Calu3 (cell line): ENCODE results near the gene AGK. TPM values are rescaled to one million over a fixed set of nuclear protein-coding genes. Genes with fewer than 3 reads are reported as not detected.

Experiments used
- BruUV-seq: library from RNA; stranded (reverse); fragments of 400-500 nt; replicated peaks from 2 replicates; lab custom pipeline; 2021; lab: Mats Ljungman, UMichigan
- CTCF ChIA-PET: fragments of 300-600 bp; sonication (Branson Sonifier 250); formaldehyde crosslinking; loops from one replicate; lab custom pipeline; 2022; ENCODE audit warnings: antibody characterized with exemption; lab: Charles Lee
- DNase-seq: peaks from one replicate; pipeline ENCODE4 v3.0.0; 2022
- H3K27ac Mint-ChIP-seq: one replicate; pipeline ENCODE4 v1.8.0; 2022; ENCODE audit warnings: mixed read lengths; ENCODE audit not compliant: unreplicated experiment
- H3K27me3 Mint-ChIP-seq: one replicate; pipeline ENCODE4 v1.8.0; 2022; ENCODE audit warnings: mixed read lengths; ENCODE audit not compliant: unreplicated experiment
- H3K36me3 Mint-ChIP-seq: one replicate; pipeline ENCODE4 v1.8.0; 2022; ENCODE audit warnings: mild to moderate bottlenecking, moderate library complexity, mixed read lengths; ENCODE audit not compliant: insufficient read depth, unreplicated experiment
- H3K4me1 Mint-ChIP-seq: one replicate; pipeline ENCODE4 v1.8.0; 2022; ENCODE audit warnings: mild to moderate bottlenecking, low read depth, mixed read lengths; ENCODE audit not compliant: unreplicated experiment
- H3K4me3 Mint-ChIP-seq: one replicate; pipeline ENCODE4 v1.8.0; 2022; ENCODE audit warnings: mild to moderate bottlenecking, low read depth, moderate library complexity, mixed read lengths; ENCODE audit not compliant: unreplicated experiment
- H3K9me3 Mint-ChIP-seq: one replicate; pipeline ENCODE4 v1.8.0; 2022; ENCODE audit warnings: low read depth, mixed read lengths; ENCODE audit not compliant: unreplicated experiment
- CTCF ChIP-seq: fragments of 200-600 bp; IDR thresholded peaks from one replicate; pipeline ENCODE4 v1.8.0; 2022; ENCODE audit warnings: antibody characterized with exemption; ENCODE audit not compliant: unreplicated experiment
- intact Hi-C: fragments of 100-400 bp; cut with micrococcal nuclease; formaldehyde crosslinking; loops from one replicate; pipeline ENCODE4 v1.10.0; 2022; ENCODE audit not compliant: unreplicated experiment
- total RNA-seq: library from RNA; stranded (reverse); gene quantifications from 2 replicates; pipeline ENCODE4 v1.2.3, GENCODE V29; 2022

AGK gene
- total RNA-seq, 1 experiment from 2014 or later, result 32.3 TPM

GRCh38 chr7:141597966-141598365, 46.8 kb downstream of the AGK start:
- H3K27me3 Mint-ChIP-seq, result no peaks in the 10 kb centered on the region
- no peaks in the 10 kb centered on the region for H3K9me3 Mint-ChIP-seq
- DNase-seq, result no peak
- H3K4me1 Mint-ChIP-seq, result no peaks in the 10 kb centered on the region
- no peak overlapping the region for H3K4me3 Mint-ChIP-seq
- TF ChIP-seq CTCF, result no peak
- CTCF ChIA-PET, result no interaction called here
- intact Hi-C loops, result no loop called here
- H3K27ac Mint-ChIP-seq, result no peak overlapping the region
- BruUV-seq, result no TSS peak
- H3K36me3 Mint-ChIP-seq, result no peaks in the 10 kb centered on the region

GRCh38 chr7:141598408-141598807, 47.2 kb downstream of the AGK start:
- Mint-ChIP-seq H3K9me3 (no peaks in the 10 kb centered on the region), H3K4me3 (no peak overlapping the region), H3K27me3 (no peaks in the 10 kb centered on the region), H3K27ac (no peak overlapping the region), H3K4me1 (no peaks in the 10 kb centered on the region), H3K36me3 (no peaks in the 10 kb centered on the region)
- intact Hi-C loops, result no loop called here
- CTCF ChIA-PET, result no interaction called here
- no peak for TF ChIP-seq CTCF
- no TSS peak for BruUV-seq
- no peak for DNase-seq

GRCh38 chr7:141600168-141601006, 49.2 kb downstream of the AGK start:
- no peaks in the 10 kb centered on the region for H3K36me3 Mint-ChIP-seq
- BruUV-seq, result no TSS peak
- H3K27me3 Mint-ChIP-seq, result no peaks in the 10 kb centered on the region
- H3K9me3 Mint-ChIP-seq, result no peaks in the 10 kb centered on the region
- no peak for DNase-seq
- no peak overlapping the region for H3K27ac Mint-ChIP-seq
- H3K4me3 Mint-ChIP-seq, result no peak overlapping the region
- intact Hi-C loops, result no loop called here
- no peak for TF ChIP-seq CTCF
- CTCF ChIA-PET, result no interaction called here
- no peaks in the 10 kb centered on the region for H3K4me1 Mint-ChIP-seq

GRCh38 chr7:141609576-141609975, 58.4 kb downstream of the AGK start:
- no peak overlapping the region for H3K27ac Mint-ChIP-seq
- DNase-seq, result no peak
- H3K27me3 Mint-ChIP-seq, result no peaks in the 10 kb centered on the region
- no TSS peak for BruUV-seq
- no peak overlapping the region for H3K4me3 Mint-ChIP-seq
- CTCF ChIA-PET, result no interaction called here
- no peaks in the 10 kb centered on the region for H3K4me1 Mint-ChIP-seq
- intact Hi-C loops, result no loop called here
- H3K9me3 Mint-ChIP-seq, result no peaks in the 10 kb centered on the region
- TF ChIP-seq CTCF, result no peak
- peaks cover 8% of the 10 kb centered on the region for H3K36me3 Mint-ChIP-seq
